ENCODE measurements around the gene WWOX.

DNA sequence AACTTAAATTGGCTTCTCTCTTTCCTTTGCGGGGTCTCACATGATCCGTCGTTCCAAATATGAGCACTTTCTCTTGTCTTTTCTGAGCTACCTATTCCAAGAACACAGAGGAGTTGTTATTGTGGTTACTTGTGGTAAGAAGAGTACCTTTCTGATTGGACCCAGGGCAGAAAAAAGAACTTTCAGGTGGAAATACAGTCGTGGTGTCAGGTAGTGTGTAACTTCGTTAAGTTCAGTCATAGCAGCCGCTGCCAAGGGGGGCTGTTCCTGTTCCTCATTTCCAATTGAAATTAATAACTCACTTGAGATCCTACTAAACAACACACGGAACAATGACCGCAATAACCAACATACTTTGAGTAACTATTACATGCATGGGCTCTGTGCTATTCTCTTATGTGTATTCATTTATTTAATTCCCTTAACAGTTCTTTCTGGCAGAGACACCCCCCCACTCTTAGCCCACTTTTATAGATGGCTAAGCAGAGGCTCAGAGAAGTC is 819.4 kb downstream of the WWOX start:
- TF ChIP-seq, protein P1, sequence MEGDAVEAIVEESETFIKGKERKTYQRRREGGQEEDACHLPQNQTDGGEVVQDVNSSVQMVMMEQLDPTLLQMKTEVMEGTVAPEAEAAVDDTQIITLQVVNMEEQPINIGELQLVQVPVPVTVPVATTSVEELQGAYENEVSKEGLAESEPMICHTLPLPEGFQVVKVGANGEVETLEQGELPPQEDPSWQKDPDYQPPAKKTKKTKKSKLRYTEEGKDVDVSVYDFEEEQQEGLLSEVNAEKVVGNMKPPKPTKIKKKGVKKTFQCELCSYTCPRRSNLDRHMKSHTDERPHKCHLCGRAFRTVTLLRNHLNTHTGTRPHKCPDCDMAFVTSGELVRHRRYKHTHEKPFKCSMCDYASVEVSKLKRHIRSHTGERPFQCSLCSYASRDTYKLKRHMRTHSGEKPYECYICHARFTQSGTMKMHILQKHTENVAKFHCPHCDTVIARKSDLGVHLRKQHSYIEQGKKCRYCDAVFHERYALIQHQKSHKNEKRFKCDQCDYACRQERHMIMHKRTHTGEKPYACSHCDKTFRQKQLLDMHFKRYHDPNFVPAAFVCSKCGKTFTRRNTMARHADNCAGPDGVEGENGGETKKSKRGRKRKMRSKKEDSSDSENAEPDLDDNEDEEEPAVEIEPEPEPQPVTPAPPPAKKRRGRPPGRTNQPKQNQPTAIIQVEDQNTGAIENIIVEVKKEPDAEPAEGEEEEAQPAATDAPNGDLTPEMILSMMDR (conservative IDR thresholded peaks at IDR 0.05) = no peak
- no peak for TF ChIP-seq EZH2 (IDR thresholded peaks at IDR 0.05; ENCODE audit: low read depth)

Data from PC-9 (cell line).